Common myeloid progenitor, CD34-positive (primary cell): ENCODE results near the gene GAA.

Experiments
- CTCF ChIA-PET: fragments of 350-600 bp; sonication (Branson Sonifier 250); formaldehyde crosslinking; loops from one replicate; lab custom pipeline; 2021; ENCODE audit warnings: antibody characterized with exemption; lab: Charles Lee
- POLR2A ChIA-PET: fragments of 350-600 bp; sonication (Branson Sonifier 250); formaldehyde crosslinking; loops from one replicate; lab custom pipeline; 2021; ENCODE audit warnings: antibody characterized with exemption; lab: Charles Lee
- DNase-seq, 3 donors: peaks; one replicate each; pipeline versions ENCODE4 v3.0.0 to v3.0.0-alpha.2; 2013
- H3K27ac ChIP-seq, 2 experiments: 1 replicate in 1 of 2; 2 replicates in 1 of 2; pipeline ENCODE4 v1.7.0; 2013; ENCODE audit warnings: inconsistent platforms in 2 of 2, low read length in 2 of 2, mild to moderate bottlenecking in 2 of 2, low read depth in 1 of 2, moderate library complexity in 1 of 2; ENCODE audit not compliant: severe bottlenecking in 2 of 2, insufficient read depth in 1 of 2, poor library complexity in 1 of 2
- H3K27me3 ChIP-seq, 5 experiments: replicated peaks in 2 of 5; 1 replicate in 3 of 5; 2 replicates in 2 of 5; pipeline versions ENCODE4 v1.6.1 to v1.7.0; 2013; ENCODE audit warnings: low read length in 4 of 5, mild to moderate bottlenecking in 2 of 5, moderate library complexity in 2 of 5, inconsistent platforms in 1 of 5; ENCODE audit not compliant: insufficient read depth in 5 of 5, control insufficient read depth in 4 of 5
- H3K36me3 ChIP-seq, 4 experiments: 1 replicate in 2 of 4; 2 replicates in 2 of 4; pipeline versions ENCODE4 v1.6.1 to v1.7.0; 2013; ENCODE audit warnings: low read length in 3 of 4, control low read depth in 1 of 4, mild to moderate bottlenecking in 1 of 4; ENCODE audit not compliant: control insufficient read depth in 4 of 4, insufficient read depth in 4 of 4
- H3K4me1 ChIP-seq, 4 experiments: 1 replicate in 3 of 4; 2 replicates in 1 of 4; pipeline versions ENCODE4 v1.6.1 to v1.7.1; 2013; ENCODE audit warnings: low read length in 3 of 4, mild to moderate bottlenecking in 3 of 4, control low read depth in 1 of 4, inconsistent platforms in 1 of 4, moderate library complexity in 1 of 4; ENCODE audit not compliant: control insufficient read depth in 4 of 4, insufficient read depth in 4 of 4; ENCODE audit errors: control extremely low read depth in 1 of 4
- H3K4me3 ChIP-seq, 7 experiments: 1 replicate in 4 of 7; 2 replicates in 3 of 7; pipeline versions ENCODE4 v1.5.1 to v1.7.0; 2013; ENCODE audit warnings: mild to moderate bottlenecking in 7 of 7, low read length in 6 of 7, moderate library complexity in 6 of 7, inconsistent platforms in 2 of 7, low read depth in 2 of 7, control low read depth in 1 of 7; ENCODE audit not compliant: insufficient read depth in 4 of 7, control insufficient read depth in 1 of 7; ENCODE audit errors: extremely low read depth in 1 of 7
- H3K9me3 ChIP-seq, 5 experiments: 1 replicate in 4 of 5; 2 replicates in 1 of 5; pipeline versions ENCODE4 v1.6.1 to v1.7.1; 2013; ENCODE audit warnings: low read length in 4 of 5, mild to moderate bottlenecking in 2 of 5, inconsistent platforms in 1 of 5, low read depth in 1 of 5, moderate library complexity in 1 of 5; ENCODE audit not compliant: control insufficient read depth in 4 of 5, insufficient read depth in 2 of 5; ENCODE audit errors: control extremely low read depth in 1 of 5
- WGBS: methylation state at CpG from one replicate; pipeline ENCODE4 v1.1.5; 2013; ENCODE audit not compliant: insufficient coverage; 5-methylcytosine and 5-hydroxymethylcytosine counted together

The GAA gene

DNA sequence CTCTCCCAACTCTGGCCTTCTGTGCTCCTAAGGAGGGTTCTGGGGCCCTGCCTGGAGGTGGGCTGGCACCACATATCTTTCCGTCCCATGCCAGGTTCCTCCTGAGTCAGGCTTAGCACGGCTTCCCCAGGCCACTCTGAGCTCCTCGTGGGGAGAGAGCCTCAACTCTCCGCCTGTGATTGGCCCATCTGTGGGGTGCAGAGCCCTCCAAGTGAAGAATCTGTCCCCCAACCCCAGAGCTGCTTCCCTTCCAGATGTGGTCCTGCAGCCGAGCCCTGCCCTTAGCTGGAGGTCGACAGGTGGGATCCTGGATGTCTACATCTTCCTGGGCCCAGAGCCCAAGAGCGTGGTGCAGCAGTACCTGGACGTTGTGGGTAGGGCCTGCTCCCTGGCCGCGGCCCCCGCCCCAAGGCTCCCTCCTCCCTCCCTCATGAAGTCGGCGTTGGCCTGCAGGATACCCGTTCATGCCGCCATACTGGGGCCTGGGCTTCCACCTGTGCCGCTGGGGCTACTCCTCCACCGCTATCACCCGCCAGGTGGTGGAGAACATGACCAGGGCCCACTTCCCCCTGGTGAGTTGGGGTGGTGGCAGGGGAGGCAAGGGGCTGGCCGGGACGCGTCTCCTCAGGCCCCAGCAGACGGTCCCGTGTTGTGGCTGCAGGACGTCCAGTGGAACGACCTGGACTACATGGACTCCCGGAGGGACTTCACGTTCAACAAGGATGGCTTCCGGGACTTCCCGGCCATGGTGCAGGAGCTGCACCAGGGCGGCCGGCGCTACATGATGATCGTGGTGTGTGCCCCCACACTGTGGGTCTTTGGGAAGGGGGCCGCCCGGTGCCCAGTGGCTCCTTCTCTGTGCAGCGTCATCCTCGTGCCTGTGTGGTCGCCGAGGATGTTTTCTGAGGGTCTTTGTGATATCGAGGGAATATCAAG is 6.9 kb downstream of the GAA start:
- WGBS: 93% methylated on average over 35 of the region's 40 CpGs
- no peak for DNase-seq
- ChIA-PET POLR2A (no interaction called here), CTCF (no interaction called here)
- Histone ChIP-seq H3K27ac (no peak overlapping the region), H3K4me1 (no peaks in the 10 kb centered on the region), H3K36me3 (no peaks in the 10 kb centered on the region), H3K4me3 (no peak overlapping the region), H3K9me3 (no peaks in the 10 kb centered on the region), H3K27me3 (no peaks in the 10 kb centered on the region)

- H3K9me3 ChIP-seq: no peaks in the 10 kb centered on the region
- no peaks in the 10 kb centered on the region for H3K36me3 ChIP-seq
- POLR2A ChIA-PET: no interaction called here
- H3K4me1 ChIP-seq: no peaks in the 10 kb centered on the region
- CTCF ChIA-PET: no interaction called here
- no peak overlapping the region for H3K4me3 ChIP-seq
- no peak for DNase-seq
- 96% methylated on average over 13 of the region's 13 CpGs for WGBS
- no peak overlapping the region for H3K27ac ChIP-seq
- H3K27me3 ChIP-seq: no peaks in the 10 kb centered on the region
These were observed 7.8 kb downstream of the GAA start for GRCh38 chr17:80109066-80109660.

GRCh38 chr17:80109713-80110446 is 8.5 kb downstream of the GAA start:
- 95% methylated on average over 29 of the region's 30 CpGs for WGBS
- POLR2A ChIA-PET: no interaction called here
- CTCF ChIA-PET: no interaction called here

GRCh38 chr17:80110447-80110812 is 9.0 kb downstream of the GAA start:
- Histone ChIP-seq H3K27ac (no peak overlapping the region), H3K4me1 (no peaks in the 10 kb centered on the region), H3K4me3 (no peak overlapping the region), H3K9me3 (peaks cover 0 to under 1% (median 0%) of the 10 kb centered on the region in 5 experiments), H3K27me3 (no peaks in the 10 kb centered on the region), H3K36me3 (peaks cover 0 to 5% (median 0%) of the 10 kb centered on the region in 4 experiments)
- POLR2A ChIA-PET: no interaction called here
- CTCF ChIA-PET: no interaction called here
- 83% methylated on average over 9 of the region's 9 CpGs for WGBS
- DNase-seq: no peak

More at GRCh38 chr17:80109713-80110446, 8.5 kb downstream of the GAA start:
- Histone ChIP-seq H3K27me3 (no peaks in the 10 kb centered on the region), H3K36me3 (peaks cover 0 to 1% (median 0%) of the 10 kb centered on the region in 4 experiments), H3K27ac (no peak overlapping the region), H3K4me1 (no peaks in the 10 kb centered on the region), H3K9me3 (no peaks in the 10 kb centered on the region), H3K4me3 (no peak overlapping the region)
- no peak for DNase-seq

DNA sequence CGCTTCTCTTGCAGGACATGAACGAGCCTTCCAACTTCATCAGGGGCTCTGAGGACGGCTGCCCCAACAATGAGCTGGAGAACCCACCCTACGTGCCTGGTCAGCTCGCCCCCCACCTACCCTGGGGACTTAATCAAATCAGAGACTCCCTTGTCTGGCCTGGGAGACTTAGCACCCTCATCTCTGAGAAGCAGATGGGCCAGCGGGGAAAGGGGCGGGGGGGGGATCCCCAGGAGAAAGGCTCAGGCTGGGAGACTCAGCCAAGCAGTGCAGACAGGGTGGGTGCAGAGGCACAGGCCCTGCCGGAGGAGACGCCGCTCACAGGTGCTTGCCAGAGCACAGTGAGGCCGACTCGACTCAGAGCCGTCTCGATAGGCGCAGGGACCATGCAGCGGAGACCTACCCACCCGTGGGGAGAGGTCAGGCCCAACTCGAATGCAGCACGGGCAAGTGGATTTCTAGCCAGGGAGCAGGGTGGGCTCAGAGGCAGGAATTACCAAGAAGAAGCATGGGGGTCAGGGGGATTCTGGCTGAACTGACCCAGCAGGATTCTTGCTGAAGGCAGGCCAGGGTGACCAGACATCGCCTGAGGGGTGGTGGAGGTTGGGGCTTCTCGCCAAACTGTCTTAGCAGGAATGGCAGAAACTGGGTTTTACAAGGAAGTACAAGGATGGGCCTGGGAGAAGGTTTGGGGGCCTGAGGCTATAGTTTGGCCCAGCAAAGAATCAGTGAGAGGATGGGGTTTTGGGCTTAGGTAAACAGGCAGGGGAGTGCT is 9.7 kb downstream of the GAA start:
- Histone ChIP-seq H3K27ac (no peak overlapping the region), H3K36me3 (peaks cover 0 to 5% (median 0%) of the 10 kb centered on the region in 4 experiments), H3K27me3 (no peaks in the 10 kb centered on the region), H3K9me3 (peaks cover 0 to 1% (median 0%) of the 10 kb centered on the region in 5 experiments), H3K4me3 (no peak overlapping the region), H3K4me1 (no peaks in the 10 kb centered on the region)
- DNase-seq: no peak
- ChIA-PET CTCF (no interaction called here), POLR2A (no interaction called here)
- WGBS: 91% methylated on average over 20 of the region's 21 CpGs

DNA sequence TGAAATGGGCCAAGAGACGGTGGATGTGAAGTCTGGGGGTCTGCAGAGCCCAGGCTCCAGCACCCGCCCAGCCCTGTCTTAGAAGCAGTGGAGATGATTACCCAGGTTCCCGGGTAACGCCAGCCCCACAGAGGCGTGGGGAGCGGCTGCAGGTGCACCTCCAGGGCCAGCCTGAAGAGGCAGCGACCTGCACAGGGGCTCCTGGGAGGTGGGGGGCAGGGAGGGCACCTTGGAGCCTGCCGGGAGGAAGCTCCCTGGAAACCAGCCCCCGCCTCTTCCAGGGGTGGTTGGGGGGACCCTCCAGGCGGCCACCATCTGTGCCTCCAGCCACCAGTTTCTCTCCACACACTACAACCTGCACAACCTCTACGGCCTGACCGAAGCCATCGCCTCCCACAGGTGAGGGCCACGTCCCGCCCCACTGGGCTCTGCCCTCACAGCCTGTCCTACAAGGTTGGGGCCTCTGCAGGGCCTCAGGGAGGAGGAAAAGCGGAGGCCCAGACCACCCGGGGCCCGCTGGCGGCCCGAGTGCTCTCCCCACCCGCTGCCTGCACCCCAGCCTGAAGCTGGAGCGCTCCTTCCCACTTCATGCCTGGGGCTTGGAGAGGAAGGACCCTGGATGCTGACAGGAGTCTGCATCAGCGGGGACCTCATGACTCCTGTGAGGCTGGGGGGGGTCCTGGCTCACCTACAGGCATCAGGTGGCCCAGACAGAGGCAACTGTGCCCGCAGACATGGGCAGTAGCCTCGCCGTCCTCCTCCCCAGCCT is 10.5 kb downstream of the GAA start:
- Histone ChIP-seq H3K4me1 (no peaks in the 10 kb centered on the region), H3K4me3 (no peak overlapping the region), H3K27me3 (no peaks in the 10 kb centered on the region), H3K27ac (no peak overlapping the region), H3K9me3 (peaks cover 0 to 1% (median 0%) of the 10 kb centered on the region in 5 experiments), H3K36me3 (peaks cover 0 to 5% (median 0%) of the 10 kb centered on the region in 4 experiments)
- DNase-seq: no peak
- CTCF ChIA-PET: no interaction called here
- POLR2A ChIA-PET: no interaction called here
- WGBS: 99% methylated on average over 16 of the region's 26 CpGs
